ENCODE results near the gene RPL31. TPM values are rescaled to one million over a fixed set of nuclear protein-coding genes. Genes with fewer than 3 reads are reported as not detected.

Gene RPL31
- polyA plus RNA-seq, 1 of the 3 experiments (the other 2 are of a cell fraction) = 4,488 TPM

DNA sequence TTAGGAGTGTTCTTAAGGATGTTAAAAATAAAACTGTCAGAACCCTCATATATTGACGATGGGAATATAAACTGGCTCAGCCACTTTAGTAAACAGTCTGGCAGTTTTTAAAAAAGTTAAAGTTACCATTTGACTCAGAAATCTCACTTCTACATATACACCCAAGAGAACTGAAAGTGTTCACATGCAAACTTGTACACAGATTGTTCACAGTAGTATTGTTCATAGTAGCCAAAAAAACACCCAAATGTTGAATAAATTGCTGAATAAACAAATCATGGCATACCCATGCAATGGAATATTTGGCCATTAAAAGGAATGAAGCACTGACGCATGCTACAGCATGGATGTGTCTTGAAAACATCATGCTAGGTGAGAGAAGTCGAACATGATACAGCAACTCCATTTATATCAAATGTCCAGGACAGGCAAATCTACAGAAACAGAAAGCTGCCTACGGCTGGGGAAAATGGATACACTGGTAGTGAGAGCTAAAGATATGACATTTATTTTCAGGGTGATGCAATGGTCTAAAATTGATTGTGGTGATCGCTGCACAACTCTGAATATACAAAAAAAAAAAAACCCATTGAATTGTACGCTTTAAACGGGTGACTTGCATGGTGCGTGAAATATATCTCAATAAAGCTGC lies 10.1 kb downstream of the RPL31 start (continued):
- no peak for TF ChIP-seq EP300 (IDR thresholded peaks at IDR 0.05; ENCODE audit: borderline replicate concordance in 1 of 2, low read depth in 1 of 2, low read length in 1 of 2)
- TF ChIP-seq CHD2 (IDR thresholded peaks at IDR 0.05; ENCODE audit: low read length, partially characterized antibody) = no peak
- TF ChIP-seq JUND (IDR thresholded peaks at IDR 0.05) = no peak
- TF ChIP-seq RAD21 (IDR thresholded peaks at IDR 0.05; ENCODE audit: low read length) = no peak
- no peak for TF ChIP-seq SIN3A (IDR thresholded peaks at IDR 0.05; ENCODE audit: borderline replicate concordance, low read depth, low read length)
- TF ChIP-seq MEF2A (IDR thresholded peaks at IDR 0.05; ENCODE audit: borderline replicate concordance, low read depth) = no peak

DNA sequence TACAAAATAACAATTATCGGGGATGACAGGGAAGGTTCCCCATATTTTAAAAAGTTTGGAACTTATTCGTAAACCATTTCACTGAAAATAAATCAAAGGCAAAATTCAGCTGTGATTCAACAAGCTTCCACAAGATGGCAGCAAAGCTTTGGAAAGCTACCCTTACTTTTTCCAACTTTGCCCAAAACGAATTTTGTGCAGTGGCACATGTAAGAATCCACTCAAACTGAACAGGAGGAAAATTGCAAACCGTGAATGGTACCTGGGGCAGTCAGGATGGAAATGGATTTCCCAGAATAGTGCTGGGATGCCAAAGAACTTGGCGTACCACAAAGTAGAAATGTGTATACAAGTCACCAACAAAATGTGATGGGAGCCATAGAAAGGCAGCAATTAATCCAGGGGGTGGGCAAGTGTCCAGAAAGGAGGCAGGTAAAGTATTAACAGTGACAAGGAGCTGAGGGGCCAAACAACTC lies 10.7 kb downstream of the RPL31 start:
- TF ChIP-seq MEF2A (IDR thresholded peaks at IDR 0.05; ENCODE audit: borderline replicate concordance, low read depth) (no peak), SMC3 (IDR thresholded peaks at IDR 0.05; ENCODE audit: low read depth, low read length) (peak; percentile 63), RAD21 (IDR thresholded peaks at IDR 0.05; ENCODE audit: low read length) (peak; percentile 85)
- TF ChIP-seq, protein P1, sequence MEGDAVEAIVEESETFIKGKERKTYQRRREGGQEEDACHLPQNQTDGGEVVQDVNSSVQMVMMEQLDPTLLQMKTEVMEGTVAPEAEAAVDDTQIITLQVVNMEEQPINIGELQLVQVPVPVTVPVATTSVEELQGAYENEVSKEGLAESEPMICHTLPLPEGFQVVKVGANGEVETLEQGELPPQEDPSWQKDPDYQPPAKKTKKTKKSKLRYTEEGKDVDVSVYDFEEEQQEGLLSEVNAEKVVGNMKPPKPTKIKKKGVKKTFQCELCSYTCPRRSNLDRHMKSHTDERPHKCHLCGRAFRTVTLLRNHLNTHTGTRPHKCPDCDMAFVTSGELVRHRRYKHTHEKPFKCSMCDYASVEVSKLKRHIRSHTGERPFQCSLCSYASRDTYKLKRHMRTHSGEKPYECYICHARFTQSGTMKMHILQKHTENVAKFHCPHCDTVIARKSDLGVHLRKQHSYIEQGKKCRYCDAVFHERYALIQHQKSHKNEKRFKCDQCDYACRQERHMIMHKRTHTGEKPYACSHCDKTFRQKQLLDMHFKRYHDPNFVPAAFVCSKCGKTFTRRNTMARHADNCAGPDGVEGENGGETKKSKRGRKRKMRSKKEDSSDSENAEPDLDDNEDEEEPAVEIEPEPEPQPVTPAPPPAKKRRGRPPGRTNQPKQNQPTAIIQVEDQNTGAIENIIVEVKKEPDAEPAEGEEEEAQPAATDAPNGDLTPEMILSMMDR (IDR thresholded peaks at IDR 0.05) = peak; percentile 90
- Histone ChIP-seq H3F3A (replicated peaks; ENCODE audit: insufficient read depth) (peaks cover 46% of the 10 kb centered on the region), H3K9me3 (no peaks in the 10 kb centered on the region), H2AFZ (ENCODE audit: low read depth) (no peak overlapping the region), H4K20me1 (ENCODE audit: insufficient read depth) (peaks cover 13% of the 10 kb centered on the region; the same call in 1 of the 2 replicates), H3K9me2 (no peaks in the 10 kb centered on the region), H3K9ac (no peak overlapping the region), H3K36me3 (replicated peaks in 1 of 2; ENCODE audit: control insufficient read depth in 1 of 2, insufficient read depth in 2 of 2, low read length in 1 of 2) (peaks cover 39 to 46% of the 10 kb centered on the region in 2 experiments), H3K27ac (ENCODE audit: low read depth in 2 of 2, low read length in 1 of 2) (no peak overlapping the region), H3K4me2 (no peak overlapping the region), H3K27me3 (ENCODE audit: insufficient read depth) (no peaks in the 10 kb centered on the region), H3K79me2 (ENCODE audit: insufficient read depth) (no peaks in the 10 kb centered on the region), H3K4me3 (ENCODE audit: low read depth in 2 of 2, low read length in 1 of 2) (no peak overlapping the region), H3K4me1 (ENCODE audit: control insufficient read depth in 1 of 2, insufficient read depth in 2 of 2, low read depth in 1 of 2, low read length in 1 of 2) (no peaks in the 10 kb centered on the region; a peak in 1 of 4 replicates)
- POLR2A ChIA-PET = interaction anchor here (1.0 kb wide), 1 partner anchor 11 kb away, joined by 6 read pairs; the partner anchor contains the start of gene RPL31
- WGBS (ENCODE audit: low lambda C conversion rate) = 24% methylated on average over 5 of the region's 5 CpGs
- DNase-seq = peak; percentile 45
- CTCF ChIA-PET = interaction anchor here (0.6 to 2.1 kb wide), 26 partner anchors 9 to 405 kb away, joined by 3 to 22 read pairs (median 6); partner anchors contain the start of genes RPL31 and TBC1D8

GRCh38 chr2:101014264-101014857 lies 12.3 kb downstream of the RPL31 start:
- no peak overlapping the region for H3K27ac ChIP-seq (ENCODE audit: low read depth in 2 of 2, low read length in 1 of 2)
- ChIA-PET POLR2A (interaction anchor here (0.9 kb wide), 1 partner anchor 12 kb away, joined by 3 read pairs; the partner anchor contains the start of gene RPL31), CTCF (interaction anchor here (0.6 to 1.8 kb wide), 5 partner anchors 22 to 237 kb away, joined by 3 to 5 read pairs (median 4); no protein-coding TSS in a partner anchor)
- DNase-seq = no peak
- no peak overlapping the region for H3K4me2 ChIP-seq
- no peaks in the 10 kb centered on the region for H3K9me3 ChIP-seq
- H3F3A ChIP-seq (replicated peaks; ENCODE audit: insufficient read depth) = peaks cover 32% of the 10 kb centered on the region
- H4K20me1 ChIP-seq (ENCODE audit: insufficient read depth) = peaks cover 2% of the 10 kb centered on the region; the same call in 1 of the 2 replicates
- H2AFZ ChIP-seq (ENCODE audit: low read depth) = no peak overlapping the region
- TF ChIP-seq RXRA (IDR thresholded peaks at IDR 0.05; ENCODE audit: borderline replicate concordance, low read depth) (no peak), ZBTB33 (IDR thresholded peaks at IDR 0.05; ENCODE audit: borderline replicate concordance, low read depth) (no peak), GATA2 (CRISPR knock-in tag; IDR thresholded peaks at IDR 0.05) (no peak), USF2 (IDR thresholded peaks at IDR 0.05; ENCODE audit: borderline replicate concordance, low read depth, low read length) (no peak), YY1 (IDR thresholded peaks at IDR 0.05; ENCODE audit: low read depth) (no peak)
- TF ChIP-seq, protein P2, sequence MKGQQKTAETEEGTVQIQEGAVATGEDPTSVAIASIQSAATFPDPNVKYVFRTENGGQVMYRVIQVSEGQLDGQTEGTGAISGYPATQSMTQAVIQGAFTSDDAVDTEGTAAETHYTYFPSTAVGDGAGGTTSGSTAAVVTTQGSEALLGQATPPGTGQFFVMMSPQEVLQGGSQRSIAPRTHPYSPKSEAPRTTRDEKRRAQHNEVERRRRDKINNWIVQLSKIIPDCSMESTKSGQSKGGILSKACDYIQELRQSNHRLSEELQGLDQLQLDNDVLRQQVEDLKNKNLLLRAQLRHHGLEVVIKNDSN (IDR thresholded peaks at IDR 0.05; ENCODE audit: borderline replicate concordance, low read depth) = no peak
- 94% methylated on average over 6 of the region's 6 CpGs for WGBS (ENCODE audit: low lambda C conversion rate)
- no peaks in the 10 kb centered on the region for H3K9me2 ChIP-seq
- H3K4me3 ChIP-seq (ENCODE audit: low read depth in 2 of 2, low read length in 1 of 2) = no peak overlapping the region
- H3K9ac ChIP-seq = no peak overlapping the region
- H3K36me3 ChIP-seq (replicated peaks in 1 of 2; ENCODE audit: control insufficient read depth in 1 of 2, insufficient read depth in 2 of 2, low read length in 1 of 2) = peaks cover 41 to 47% of the 10 kb centered on the region in 2 experiments
- no peaks in the 10 kb centered on the region for H3K79me2 ChIP-seq (ENCODE audit: insufficient read depth)
- H3K27me3 ChIP-seq (ENCODE audit: insufficient read depth) = no peaks in the 10 kb centered on the region
- peaks cover 0 to 2% of the 10 kb centered on the region in 2 experiments; a peak in 1 of 4 replicates for H3K4me1 ChIP-seq (ENCODE audit: control insufficient read depth in 1 of 2, insufficient read depth in 2 of 2, low read depth in 1 of 2, low read length in 1 of 2)

Measured in SK-N-SH (cell line).